ENCODE measurements around the gene MAP1LC3B2. TPM values are rescaled to one million over a fixed set of nuclear protein-coding genes. Genes with fewer than 3 reads are reported as not detected.

MAP1LC3B2 gene
- total and polyA plus RNA-seq, 8 donors, result 1.3 to 16.9 (median 2.3) TPM; not detected in 2

DNA sequence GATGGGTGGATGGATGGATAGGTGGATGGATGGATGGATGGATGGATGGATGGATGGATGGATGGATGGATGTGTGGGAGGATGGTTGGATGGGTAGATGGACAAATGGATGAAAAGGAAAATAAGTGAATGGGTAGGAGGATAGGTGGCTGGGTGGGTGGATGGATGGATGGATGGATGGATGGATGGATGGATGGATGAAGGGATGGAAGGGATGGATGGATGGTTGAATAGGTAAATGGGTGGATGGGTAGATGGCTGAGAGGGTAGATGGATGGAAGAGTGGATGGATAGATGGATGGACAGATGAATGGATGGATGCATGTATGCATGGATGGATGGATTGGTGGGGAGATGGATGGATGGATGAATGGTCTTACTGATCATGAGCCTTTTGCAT is 36.5 kb downstream of the MAP1LC3B2 start:
- intact Hi-C loops (cut with DNase I; ENCODE audit: low total_unique reads), result loop anchor here (10.0 kb wide), 1 partner anchor 601 kb away; no protein-coding TSS in a partner anchor
- Histone ChIP-seq H3K27me3 (no peaks in the 10 kb centered on the region), H3K9me3 (no peaks in the 10 kb centered on the region), H3K4me1 (peaks cover 24 to 61% (median 53%) of the 10 kb centered on the region in 4 donors), H3K36me3 (no peaks in the 10 kb centered on the region), H3K27ac (no peak overlapping the region), H3K4me3 (no peak overlapping the region)
- DNase-seq, result no peak
- TF ChIP-seq POLR2AphosphoS5 (IDR thresholded peaks at IDR 0.05), result no peak
- no peak for TF ChIP-seq CTCF (IDR thresholded peaks at IDR 0.05)
- no peak for TF ChIP-seq POLR2A (IDR thresholded peaks at IDR 0.05)
- TF ChIP-seq EP300 (IDR thresholded peaks at IDR 0.05), result no peak

- H3K9me3 ChIP-seq, result no peaks in the 10 kb centered on the region
- H3K27ac ChIP-seq, result peak overlapping the region in 2 of 5 donors; percentile 80 to 84
- H3K27me3 ChIP-seq, result no peaks in the 10 kb centered on the region
- peaks cover 10 to 50% (median 34%) of the 10 kb centered on the region in 4 donors for H3K4me1 ChIP-seq
- intact Hi-C loops (cut with DNase I; ENCODE audit: low total_unique reads), result loop anchor here (10.0 kb wide), 1 partner anchor 603 kb away; no protein-coding TSS in a partner anchor
- WGBS, 5 donors, result 78 to 100% (median 93%) methylated on average over 1 of the region's 1 CpG
- no peak overlapping the region for H3K4me3 ChIP-seq
- no peak for DNase-seq
- no peaks in the 10 kb centered on the region for H3K36me3 ChIP-seq
- TF ChIP-seq EP300 (IDR thresholded peaks at IDR 0.05), result no peak
- no peak for TF ChIP-seq POLR2A (IDR thresholded peaks at IDR 0.05)
- TF ChIP-seq POLR2AphosphoS5 (IDR thresholded peaks at IDR 0.05), result no peak
- TF ChIP-seq CTCF (IDR thresholded peaks at IDR 0.05), result no peak
Observed at GRCh38 chr12:116597886-116598285, 38.7 kb downstream of the MAP1LC3B2 start.

DNA sequence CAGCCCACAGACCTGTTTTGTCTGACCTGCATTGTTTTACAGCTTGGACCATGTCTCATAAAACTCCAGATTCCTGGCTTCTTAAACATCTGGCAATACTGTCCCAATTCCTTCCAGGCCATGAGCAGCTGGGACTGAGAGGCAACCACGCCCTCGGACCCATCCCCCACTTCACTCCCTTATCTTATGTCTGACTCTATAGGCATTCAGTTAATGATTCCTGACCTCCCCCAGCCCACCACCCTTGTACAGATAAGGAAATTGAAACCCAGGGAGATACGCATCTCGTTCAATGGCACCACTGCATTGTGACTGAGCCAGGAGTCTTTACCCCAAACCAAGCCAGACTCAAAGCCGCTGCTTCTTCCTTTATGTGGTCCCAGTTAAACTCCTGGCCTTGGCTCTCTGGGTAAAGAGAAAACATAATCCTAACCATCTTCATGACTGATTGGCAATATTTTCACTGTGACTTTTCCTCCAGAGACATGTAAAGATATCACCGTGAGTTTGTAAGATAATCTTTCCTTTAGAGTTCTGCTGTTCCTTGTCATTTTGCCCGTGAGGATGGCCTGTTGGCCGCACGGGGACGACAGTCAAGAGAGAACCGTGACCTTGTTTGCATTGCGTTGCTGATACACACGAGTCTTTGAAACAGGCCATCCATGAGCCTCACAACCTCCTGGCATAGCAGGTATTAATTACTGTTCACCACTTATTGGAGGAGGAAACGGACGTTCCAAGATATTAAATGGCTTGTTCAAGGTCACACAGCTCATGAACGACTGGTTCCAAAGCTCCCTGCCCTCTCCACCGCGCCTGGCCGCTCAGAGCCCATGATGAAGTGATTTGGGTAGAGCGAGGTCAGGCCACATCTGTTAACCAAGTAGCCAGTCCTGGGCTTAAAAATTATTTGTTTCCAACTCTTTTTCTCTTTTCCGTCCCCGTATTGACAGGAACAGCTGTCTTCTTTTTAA is 39.4 kb downstream of the MAP1LC3B2 start:
- Histone ChIP-seq H3K9me3 (no peaks in the 10 kb centered on the region), H3K27ac (peak overlapping the region; percentile 42 to 84 (median 80)), H3K4me1 (peaks cover 9 to 43% (median 32%) of the 10 kb centered on the region in 4 donors), H3K4me3 (peak overlapping the region in 3 of 4 donors; percentile 24 to 30 (median 26)), H3K36me3 (no peaks in the 10 kb centered on the region), H3K27me3 (no peaks in the 10 kb centered on the region)
- WGBS, 5 donors, result 64 to 74% (median 68%) methylated on average over 22 of the region's 22 CpGs
- intact Hi-C loops (cut with DNase I; ENCODE audit: low total_unique reads), result loop anchor here (10.0 kb wide), 1 partner anchor 604 kb away; no protein-coding TSS in a partner anchor
- DNase-seq, result no peak
- TF ChIP-seq POLR2AphosphoS5 (IDR thresholded peaks at IDR 0.05), result no peak
- TF ChIP-seq POLR2A (IDR thresholded peaks at IDR 0.05), result no peak
- TF ChIP-seq CTCF (IDR thresholded peaks at IDR 0.05), result no peak
- no peak for TF ChIP-seq EP300 (IDR thresholded peaks at IDR 0.05)

GRCh38 chr12:116599285-116600136 is 40.3 kb downstream of the MAP1LC3B2 start:
- Histone ChIP-seq H3K27ac (peak overlapping the region; percentile 28 to 84 (median 80)), H3K9me3 (no peaks in the 10 kb centered on the region), H3K36me3 (no peaks in the 10 kb centered on the region), H3K4me1 (peaks cover 9 to 33% (median 26%) of the 10 kb centered on the region in 4 donors), H3K27me3 (no peaks in the 10 kb centered on the region), H3K4me3 (peak overlapping the region; percentile 24 to 37 (median 28))
- WGBS, 5 donors, result 8 to 14% (median 11%) methylated on average over 30 of the region's 30 CpGs
- intact Hi-C loops (cut with DNase I; ENCODE audit: low total_unique reads), result loop anchor here (5.0 to 10.0 kb wide), 2 partner anchors 322 to 605 kb away; partner anchors contain the start of gene MED13L
- TF ChIP-seq EP300 (IDR thresholded peaks at IDR 0.05) (no peak), POLR2A (IDR thresholded peaks at IDR 0.05) (no peak), CTCF (IDR thresholded peaks at IDR 0.05) (peak in 4 of 7 experiments; percentile 31 to 75 (median 61)), POLR2AphosphoS5 (IDR thresholded peaks at IDR 0.05) (peak; percentile 16 to 40 (median 31))
- DNase-seq, result peak; percentile 82 to 91

Measured in stomach (tissue), 9 donors.